ENCODE data around the gene SCFD1.
A peak's percentile ranks its signal among the peaks of the same experiment; 100 is the strongest.
"Not testable (repeated sequence)": the region's sequence is repeated elsewhere in the genome, so short reads cannot be mapped to it uniquely, and the experiment has no call there.

SCFD1 gene

DNA sequence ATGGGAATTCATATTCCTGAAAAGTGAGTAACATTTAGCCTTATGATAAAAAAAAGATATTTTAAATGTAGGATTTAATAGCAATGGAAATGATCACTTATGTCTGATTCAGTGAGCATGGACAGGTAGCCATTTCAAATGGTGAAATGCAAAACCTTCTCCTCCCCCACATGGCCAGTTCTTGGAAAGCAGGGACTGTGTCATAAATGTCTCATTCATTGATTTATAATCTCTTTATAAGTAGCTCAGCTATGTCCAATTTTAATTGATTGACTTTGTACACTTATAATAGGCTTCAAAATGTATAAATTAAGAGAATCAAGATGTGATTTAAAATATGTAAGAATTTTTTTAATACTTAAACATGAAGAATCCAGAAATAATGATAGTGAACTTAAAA lies 24.6 kb upstream of the SCFD1 start:
- ATAC-seq (ENCODE audit: low read depth) (no peak), DNase-seq (ENCODE audit: low spot score in 2 of 2) (no peak)
- Mint-ChIP-seq H3K27ac (no peak overlapping the region), H3K4me1 (no peaks in the 10 kb centered on the region), H3K9me3 (no peaks in the 10 kb centered on the region), H3K36me3 (peaks cover 16% of the 10 kb centered on the region), H3K4me3 (no peak overlapping the region), H3K27me3 (no peaks in the 10 kb centered on the region)

DNA sequence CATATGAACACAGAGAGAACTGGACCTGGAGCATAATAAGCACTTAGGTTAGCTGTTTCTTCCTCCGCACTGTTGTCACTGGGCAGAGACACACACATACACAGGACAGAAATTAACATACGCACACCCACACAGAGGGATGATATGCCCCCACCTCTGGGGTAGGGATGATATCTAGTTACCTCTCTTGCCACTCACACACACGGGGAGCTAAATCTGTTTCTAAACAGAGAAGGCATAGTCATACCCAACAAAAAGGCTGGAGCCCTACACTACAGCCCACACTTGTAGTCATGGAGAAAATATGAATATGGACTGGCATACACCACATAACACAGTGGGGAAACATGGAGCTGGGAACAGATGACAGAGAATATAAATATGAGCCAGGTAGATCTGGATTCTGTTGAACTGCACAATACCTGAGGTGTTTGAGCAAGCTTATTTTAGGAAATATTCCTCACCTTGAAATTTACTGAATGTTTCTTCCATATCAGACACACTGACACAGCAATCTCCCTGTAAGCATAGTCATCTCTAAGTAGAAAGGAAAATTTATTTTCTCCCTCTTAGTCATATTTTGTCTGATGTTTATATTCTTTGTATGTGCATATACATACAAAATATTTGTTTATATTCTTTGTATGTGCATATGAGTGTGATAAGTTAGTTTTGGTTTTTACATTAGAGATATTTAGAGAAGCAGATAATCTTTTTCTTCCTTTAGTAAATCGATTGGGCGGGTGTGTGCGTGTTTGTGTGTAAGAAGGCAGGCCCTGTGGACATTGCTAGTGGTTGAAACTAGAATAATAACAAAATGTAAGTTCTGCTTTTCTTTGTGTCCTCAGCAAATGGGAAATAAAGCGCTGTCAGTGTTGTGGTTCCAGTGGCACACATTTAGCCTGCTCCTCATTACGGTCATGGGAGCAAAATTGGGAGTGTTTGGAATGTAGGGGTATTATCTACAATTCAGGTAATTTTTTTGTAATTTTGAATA lies 20.9 kb upstream of the SCFD1 start:
- Mint-ChIP-seq H3K4me3 (no peak overlapping the region), H3K9me3 (no peaks in the 10 kb centered on the region), H3K27ac (peak overlapping the region; percentile 45), H3K36me3 (peaks cover 19% of the 10 kb centered on the region), H3K4me1 (no peaks in the 10 kb centered on the region), H3K27me3 (no peaks in the 10 kb centered on the region)
- DNase-seq (ENCODE audit: low spot score in 2 of 2) (no peak), ATAC-seq (ENCODE audit: low read depth) (no peak)

DNA sequence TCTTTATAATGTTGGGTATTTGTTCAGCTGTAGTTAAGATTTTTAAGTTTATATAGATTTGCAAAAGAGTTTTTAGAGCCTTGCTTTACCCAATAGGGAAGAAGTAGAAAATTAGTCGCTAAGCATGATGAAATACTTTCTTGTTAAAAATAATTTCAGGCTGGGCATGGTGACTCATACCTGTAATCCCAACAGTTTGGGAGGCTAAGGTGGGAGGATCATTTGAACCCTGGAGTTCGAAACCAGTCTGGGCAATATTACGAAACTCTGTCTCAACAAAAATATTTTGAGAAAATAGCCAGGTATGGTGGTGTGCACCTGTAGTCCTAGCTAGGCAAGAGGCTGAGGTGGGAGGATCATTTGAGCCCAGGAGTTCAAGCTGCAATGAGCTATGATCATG lies 18.7 kb upstream of the SCFD1 start:
- ATAC-seq (ENCODE audit: low read depth): no peak
- Mint-ChIP-seq H3K27me3 (no peaks in the 10 kb centered on the region), H3K36me3 (peaks cover 18% of the 10 kb centered on the region), H3K27ac (no peak overlapping the region), H3K4me3 (no peak overlapping the region), H3K9me3 (no peaks in the 10 kb centered on the region), H3K4me1 (no peaks in the 10 kb centered on the region)
- no peak for DNase-seq (ENCODE audit: low spot score in 2 of 2)

DNA sequence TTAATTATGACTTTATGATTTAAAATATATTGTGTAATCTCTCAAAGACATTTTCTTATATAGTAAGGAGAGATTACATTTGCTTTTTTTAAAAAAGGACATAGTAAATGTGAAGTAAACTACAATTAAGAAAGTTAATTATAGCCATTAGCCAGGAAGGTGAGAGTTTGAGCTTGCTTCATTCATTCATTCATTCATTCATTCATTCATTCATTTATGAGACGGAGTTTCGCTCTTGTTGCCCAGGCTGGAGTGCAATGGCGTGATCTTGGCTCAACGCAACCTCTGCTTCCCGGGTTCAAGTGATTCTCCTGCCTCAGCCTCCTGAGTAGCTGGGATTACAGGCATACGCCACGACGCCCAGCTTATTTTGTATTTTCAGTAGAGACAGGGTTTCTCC lies 17.4 kb upstream of the SCFD1 start:
- not testable (repeated sequence) for H3K4me1 Mint-ChIP-seq; H3K27me3 Mint-ChIP-seq; H3K27ac Mint-ChIP-seq; DNase-seq (ENCODE audit: low spot score in 2 of 2); H3K9me3 Mint-ChIP-seq; H3K4me3 Mint-ChIP-seq; ATAC-seq (ENCODE audit: low read depth)
- peaks cover 16% of the 10 kb centered on the region for H3K36me3 Mint-ChIP-seq

DNA sequence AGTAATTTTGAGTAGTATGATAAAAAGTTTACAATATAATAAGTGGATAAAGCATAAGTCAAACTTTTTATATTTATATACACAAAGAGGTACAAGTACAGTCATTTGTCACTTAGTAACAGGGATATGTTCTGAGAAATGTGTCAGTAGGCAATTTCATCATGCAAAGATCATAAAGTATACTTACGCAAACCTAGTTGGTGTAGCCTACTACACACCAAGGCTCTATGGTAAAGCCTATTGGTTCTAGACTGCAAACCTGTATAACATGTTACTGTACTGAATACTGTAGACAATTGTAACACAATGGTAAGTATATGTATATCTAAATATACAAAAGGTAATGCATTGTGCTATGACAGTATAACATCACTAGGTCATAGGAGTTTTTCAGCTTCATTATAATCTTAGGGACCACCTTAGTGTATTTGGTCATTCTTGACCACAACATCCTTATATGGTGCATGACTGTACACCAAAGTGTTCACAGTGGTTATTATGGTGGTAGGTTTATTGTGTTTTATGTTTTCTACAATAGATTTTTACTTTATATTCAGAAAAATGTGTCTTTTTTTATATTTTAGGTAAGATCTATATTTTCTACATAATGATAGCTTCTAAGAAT lies 14.9 kb upstream of the SCFD1 start:
- Mint-ChIP-seq H3K27ac (no peak overlapping the region), H3K36me3 (peaks cover 7% of the 10 kb centered on the region), H3K4me1 (no peaks in the 10 kb centered on the region), H3K9me3 (no peaks in the 10 kb centered on the region), H3K4me3 (no peak overlapping the region), H3K27me3 (no peaks in the 10 kb centered on the region)
- DNase-seq (ENCODE audit: low spot score in 2 of 2) (no peak), ATAC-seq (ENCODE audit: low read depth) (no peak)

DNA sequence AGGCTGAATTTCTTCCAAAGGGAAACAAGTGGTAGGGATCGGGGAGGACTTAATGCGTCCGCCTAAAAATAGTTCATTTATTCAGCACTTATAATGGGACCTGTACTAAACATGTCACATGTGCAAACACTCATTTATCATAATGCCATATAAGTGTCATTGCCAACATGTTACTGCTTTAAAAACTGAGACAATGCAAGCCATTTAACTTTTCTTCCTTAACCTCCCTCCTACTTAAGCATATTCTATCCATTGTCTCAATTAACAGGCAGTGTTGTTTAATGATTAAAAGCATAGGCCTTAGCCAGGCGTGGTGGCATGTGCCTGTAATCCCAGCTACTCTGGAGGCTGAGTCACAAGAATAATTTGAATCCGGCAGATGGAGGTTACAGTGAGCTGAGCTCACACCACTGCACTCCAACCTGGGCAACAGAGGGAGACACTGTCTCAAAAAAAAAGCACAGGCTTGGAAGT lies 13.5 kb upstream of the SCFD1 start:
- no peaks in the 10 kb centered on the region for H3K4me1 Mint-ChIP-seq

DNA sequence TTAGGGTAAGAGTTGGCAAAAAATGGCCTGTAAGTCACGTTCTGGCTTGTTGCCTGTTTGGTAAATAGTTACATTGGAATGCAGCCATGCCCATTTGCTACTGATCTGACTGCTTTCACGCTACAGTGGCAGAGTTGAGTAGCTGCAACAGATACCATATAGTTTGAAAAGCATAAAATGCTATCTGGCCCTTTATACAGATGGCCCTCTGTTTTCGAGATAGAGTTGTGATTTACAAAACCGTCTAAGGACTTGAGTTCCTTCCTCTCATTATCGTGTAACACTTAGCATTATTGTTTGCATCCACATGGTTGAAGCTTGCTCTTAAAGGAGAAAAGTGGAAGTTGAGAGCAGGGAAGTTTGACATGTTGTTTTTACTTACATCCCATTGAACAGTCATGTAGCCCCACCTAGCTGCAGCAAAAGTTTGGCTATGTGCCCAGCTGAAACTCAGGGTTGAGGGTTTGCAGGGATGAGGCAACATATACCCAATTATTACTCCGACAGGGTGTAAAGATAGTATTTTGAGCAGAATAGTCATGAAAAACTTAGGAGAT lies 11.3 kb upstream of the SCFD1 start:
- Mint-ChIP-seq H3K27ac (peak overlapping the region; percentile 48), H3K36me3 (peaks cover 5% of the 10 kb centered on the region), H3K27me3 (no peaks in the 10 kb centered on the region), H3K4me3 (no peak overlapping the region), H3K9me3 (no peaks in the 10 kb centered on the region), H3K4me1 (no peaks in the 10 kb centered on the region)
- no peak for ATAC-seq (ENCODE audit: low read depth)
- peak in 1 of 2 donors; percentile 11 for DNase-seq (ENCODE audit: low spot score in 2 of 2)

More for the DNA sequence above, 13.5 kb upstream of the SCFD1 start:
- Mint-ChIP-seq H3K36me3 (peaks cover 8% of the 10 kb centered on the region), H3K9me3 (no peaks in the 10 kb centered on the region), H3K27me3 (no peaks in the 10 kb centered on the region), H3K27ac (no peak overlapping the region), H3K4me3 (no peak overlapping the region)
- DNase-seq (ENCODE audit: low spot score in 2 of 2) (no peak), ATAC-seq (ENCODE audit: low read depth) (no peak)

DNA sequence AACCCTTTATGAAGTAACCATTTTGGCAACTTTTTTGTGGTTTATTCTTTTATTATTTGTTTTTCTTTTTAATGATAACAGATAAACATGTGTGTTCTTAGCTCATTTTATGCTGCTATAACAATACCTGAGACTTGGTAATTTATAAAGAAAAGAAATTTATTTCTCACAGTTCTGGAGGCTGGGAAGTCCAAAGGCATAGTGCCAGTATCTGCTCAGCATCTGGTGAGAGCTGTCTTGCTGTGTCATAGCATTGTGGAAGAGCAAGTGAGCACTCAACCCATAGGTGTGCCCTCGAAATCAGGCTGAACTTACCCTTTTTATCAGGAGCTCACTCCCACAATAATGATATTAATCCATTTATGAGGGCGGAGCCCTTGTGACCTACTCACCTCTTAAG lies 8.0 kb upstream of the SCFD1 start:
- H3K4me1 Mint-ChIP-seq: no peaks in the 10 kb centered on the region
- DNase-seq (ENCODE audit: low spot score in 2 of 2) (no peak), ATAC-seq (ENCODE audit: low read depth) (no peak)
- peaks cover 5% of the 10 kb centered on the region for H3K36me3 Mint-ChIP-seq
- no peaks in the 10 kb centered on the region for H3K9me3 Mint-ChIP-seq
- H3K27me3 Mint-ChIP-seq: no peaks in the 10 kb centered on the region
- no peak overlapping the region for H3K27ac Mint-ChIP-seq
- no peak overlapping the region for H3K4me3 Mint-ChIP-seq

DNA sequence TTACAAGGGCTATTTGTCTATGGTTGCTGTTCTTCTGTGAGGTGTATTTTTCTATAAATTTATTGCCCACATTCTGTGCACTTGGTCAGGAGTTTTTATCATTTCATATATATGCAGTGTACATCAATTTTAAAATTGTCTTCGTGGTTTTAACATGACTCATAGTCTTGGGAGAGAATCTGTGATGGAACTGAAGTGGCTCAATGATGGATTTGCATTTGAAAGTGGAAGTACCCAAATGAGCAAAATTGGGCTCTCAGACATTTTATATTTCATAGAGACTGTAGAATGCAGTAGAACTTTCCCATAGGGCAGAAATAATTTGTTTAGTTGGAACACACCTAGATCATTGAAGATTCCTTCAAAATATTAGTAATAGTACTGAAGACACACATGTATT lies 1.9 kb upstream of the SCFD1 start:
- DNase-seq (ENCODE audit: low spot score in 2 of 2) (no peak), ATAC-seq (ENCODE audit: low read depth) (peak; percentile 20)

DNA sequence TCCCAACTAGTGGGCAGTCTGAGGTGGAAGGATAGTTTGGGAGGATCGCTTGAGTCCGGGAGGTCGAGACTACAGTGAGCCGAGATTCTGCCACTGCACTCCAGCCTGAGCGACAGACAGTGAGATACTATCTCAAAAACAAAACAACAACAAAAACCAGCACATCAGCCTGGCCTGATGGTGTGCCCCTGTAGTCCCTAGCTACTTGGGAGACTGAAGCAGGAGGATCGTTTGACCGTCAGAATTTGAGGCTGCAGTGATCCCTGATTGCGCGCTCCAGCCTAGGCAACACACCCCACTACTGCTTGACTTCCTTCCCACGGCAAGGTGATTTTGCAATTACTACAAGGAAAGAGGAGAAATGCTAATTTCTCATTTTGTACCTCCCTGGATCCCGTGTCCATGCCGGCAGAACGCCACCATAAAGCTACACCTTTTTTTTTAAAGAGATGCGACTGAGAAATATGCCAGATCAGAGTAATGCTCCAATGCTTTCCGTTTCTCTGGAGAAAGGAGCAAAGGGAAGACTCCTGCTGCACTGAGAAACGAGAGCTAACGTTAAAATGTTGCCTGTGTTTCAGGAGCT lies 672 bp upstream of the SCFD1 start:
- ATAC-seq (ENCODE audit: low read depth) (no peak), DNase-seq (ENCODE audit: low spot score in 2 of 2) (no peak)
- Mint-ChIP-seq H3K27ac (peak overlapping the region; percentile 94), H3K27me3 (no peaks in the 10 kb centered on the region), H3K9me3 (no peaks in the 10 kb centered on the region), H3K4me3 (peak overlapping the region; percentile 98), H3K4me1 (peaks cover 19% of the 10 kb centered on the region), H3K36me3 (peaks cover 7% of the 10 kb centered on the region)

More for the DNA sequence above, 1.9 kb upstream of the SCFD1 start:
- no peaks in the 10 kb centered on the region for H3K9me3 Mint-ChIP-seq
- peaks cover 19% of the 10 kb centered on the region for H3K4me1 Mint-ChIP-seq
- H3K27ac Mint-ChIP-seq: peak overlapping the region; percentile 83
- no peaks in the 10 kb centered on the region for H3K27me3 Mint-ChIP-seq
- peak overlapping the region; percentile 25 for H3K4me3 Mint-ChIP-seq
- peaks cover 9% of the 10 kb centered on the region for H3K36me3 Mint-ChIP-seq

DNA sequence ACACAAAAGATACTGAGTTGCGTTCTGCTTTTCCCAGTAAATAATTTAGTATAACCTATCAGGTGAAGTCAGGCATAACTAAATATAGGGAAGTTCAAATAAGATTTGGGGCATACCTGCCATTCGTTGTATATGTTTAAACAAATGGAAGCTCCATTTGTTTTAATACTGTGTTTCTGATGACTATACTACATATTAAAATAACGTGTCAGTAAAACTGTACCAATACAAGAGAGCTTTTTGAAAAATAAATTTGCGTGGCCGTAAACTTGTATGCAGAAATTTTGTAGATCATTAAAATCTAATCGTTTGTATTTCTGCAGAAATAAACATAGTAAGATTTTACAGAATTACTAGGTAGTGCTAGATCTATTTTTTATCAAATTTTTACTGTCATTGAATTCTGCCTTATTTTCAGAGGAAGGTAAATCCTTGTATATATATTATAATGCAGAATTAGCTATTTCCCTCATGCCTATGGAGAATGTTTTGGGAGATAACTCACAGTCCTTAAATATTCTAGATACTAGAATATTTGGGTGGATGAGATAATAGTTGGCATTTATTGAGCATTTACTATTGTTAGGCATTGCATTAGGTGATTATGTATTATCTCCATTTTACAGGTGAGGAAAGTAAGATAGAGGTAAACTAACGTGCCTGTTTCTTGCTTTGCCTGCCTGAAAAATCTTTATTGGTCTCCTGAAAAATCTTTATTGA lies 1.5 kb downstream of the SCFD1 start:
- Mint-ChIP-seq H3K27ac (peak overlapping the region; percentile 35), H3K9me3 (no peaks in the 10 kb centered on the region), H3K4me1 (peaks cover 27% of the 10 kb centered on the region), H3K27me3 (no peaks in the 10 kb centered on the region), H3K4me3 (peak overlapping the region; percentile 68), H3K36me3 (peaks cover 13% of the 10 kb centered on the region)
- ATAC-seq (ENCODE audit: low read depth) (no peak), DNase-seq (ENCODE audit: low spot score in 2 of 2) (no peak)

DNA sequence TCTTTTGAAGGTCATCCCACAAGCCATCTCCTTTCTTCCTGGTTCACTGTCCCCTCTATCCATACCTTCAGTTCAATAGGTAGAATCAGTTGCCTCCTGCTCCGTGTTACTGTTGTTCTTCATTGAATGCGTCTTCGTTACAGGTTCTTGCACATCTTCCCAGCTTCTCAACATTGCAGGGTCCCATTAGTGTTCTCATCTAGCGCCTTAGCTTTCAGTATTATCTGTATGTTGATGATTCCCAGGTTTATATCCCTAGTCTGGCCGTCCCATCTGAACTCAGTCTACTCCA lies 2.0 kb downstream of the SCFD1 start:
- Mint-ChIP-seq H3K36me3 (peaks cover 18% of the 10 kb centered on the region), H3K4me1 (peaks cover 27% of the 10 kb centered on the region), H3K9me3 (no peaks in the 10 kb centered on the region), H3K27ac (peak overlapping the region; percentile 35), H3K27me3 (no peaks in the 10 kb centered on the region), H3K4me3 (peak overlapping the region; percentile 61)
- ATAC-seq (ENCODE audit: low read depth): no peak
- no peak for DNase-seq (ENCODE audit: low spot score in 2 of 2)

DNA sequence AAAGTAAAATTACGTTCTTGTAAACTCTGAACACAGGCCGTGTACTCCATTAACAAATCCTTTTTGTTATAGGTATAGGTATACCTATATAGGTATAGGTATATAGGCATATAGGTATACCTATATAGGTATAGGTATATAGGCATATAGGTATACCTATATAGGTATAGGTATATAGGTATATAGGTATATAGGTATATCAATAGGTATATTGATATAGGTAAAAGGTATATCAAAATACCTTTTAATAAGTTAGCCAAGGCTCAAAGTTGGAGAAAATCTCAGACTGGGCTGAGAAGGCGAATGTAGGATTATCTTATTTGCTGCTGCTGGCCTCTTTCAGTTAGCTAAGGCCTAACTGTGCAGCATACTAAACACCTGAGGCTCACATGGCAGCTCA lies 3.4 kb downstream of the SCFD1 start:
- H3K27me3 Mint-ChIP-seq: no peaks in the 10 kb centered on the region
- H3K4me1 Mint-ChIP-seq: peaks cover 24% of the 10 kb centered on the region
- H3K9me3 Mint-ChIP-seq: no peaks in the 10 kb centered on the region
- H3K4me3 Mint-ChIP-seq: no peak overlapping the region
- H3K27ac Mint-ChIP-seq: no peak overlapping the region
- no peak for ATAC-seq (ENCODE audit: low read depth)
- no peak for DNase-seq (ENCODE audit: low spot score in 2 of 2)
- H3K36me3 Mint-ChIP-seq: peaks cover 18% of the 10 kb centered on the region
